Left renal cortex interstitium (tissue), 4 donors: ENCODE measurements around the gene ZC3H7A. TPM values are rescaled to one million over a fixed set of nuclear protein-coding genes. Genes with fewer than 3 reads are reported as not detected.

Experiments used
- DNase-seq, 4 donors: peaks; one replicate each; pipeline ENCODE4 v3.0.0-alpha.2; 2013; ENCODE audit warnings: low read depth in 4 of 4, low spot score in 2 of 4, missing footprints in 1 of 4
- polyA plus RNA-seq, 4 donors: library from polyadenylated mRNA; unstranded; fragments of 120-200 nt; gene quantifications; one replicate each; pipeline ENCODE4 v1.2.1, GENCODE V29; 2013; ENCODE audit not compliant: insufficient read length in 4 of 4

The ZC3H7A gene
- polyA plus RNA-seq, 4 donors: 64.1 to 113 (median 84.7) TPM

GRCh38 chr16:11738742-11739544, 58.1 kb downstream of the ZC3H7A start:
- no peak for DNase-seq

- DNase-seq: no peak
Measured at GRCh38 chr16:11737713-11738112, 59.3 kb downstream of the ZC3H7A start.

GRCh38 chr16:11736903-11737302, 60.2 kb downstream of the ZC3H7A start:
- DNase-seq: no peak

- no peak for DNase-seq
Measured at GRCh38 chr16:11735787-11736186, 61.3 kb downstream of the ZC3H7A start.

- no peak for DNase-seq
Measured at GRCh38 chr16:11734653-11735043, 62.4 kb downstream of the ZC3H7A start.

- DNase-seq: no peak
Measured at GRCh38 chr16:11734025-11734652, 62.9 kb downstream of the ZC3H7A start.

GRCh38 chr16:11731222-11731621, 65.8 kb downstream of the ZC3H7A start:
- DNase-seq: no peak

- DNase-seq: no peak
Measured at GRCh38 chr16:11729787-11730186, 67.3 kb downstream of the ZC3H7A start.

- DNase-seq: no peak
Measured at GRCh38 chr16:11727796-11728543, 69.1 kb downstream of the ZC3H7A start.

- DNase-seq: no peak
Measured at GRCh38 chr16:11726008-11726407, 71.0 kb downstream of the ZC3H7A start.

GRCh38 chr16:11725457-11725856, 71.6 kb downstream of the ZC3H7A start:
- DNase-seq: no peak

- DNase-seq: no peak
Measured at GRCh38 chr16:11722468-11722808, 74.6 kb downstream of the ZC3H7A start.

GRCh38 chr16:11721781-11722467, 75.1 kb downstream of the ZC3H7A start:
- no peak for DNase-seq

GRCh38 chr16:11719762-11720161, 77.3 kb downstream of the ZC3H7A start:
- no peak for DNase-seq

GRCh38 chr16:11719171-11719570, 77.9 kb downstream of the ZC3H7A start:
- no peak for DNase-seq

- no peak for DNase-seq
Measured at GRCh38 chr16:11717811-11718210, 79.2 kb downstream of the ZC3H7A start.

GRCh38 chr16:11716336-11716735, 80.7 kb downstream of the ZC3H7A start:
- DNase-seq: no peak

- DNase-seq: no peak
Measured at GRCh38 chr16:11715246-11715947, 81.7 kb downstream of the ZC3H7A start.

- no peak for DNase-seq
Measured at GRCh38 chr16:11712122-11712521, 84.9 kb downstream of the ZC3H7A start.

- no peak for DNase-seq
Measured at GRCh38 chr16:11711662-11712061, 85.4 kb downstream of the ZC3H7A start.
